ENCODE measurements around the gene FRRS1L.

DNA sequence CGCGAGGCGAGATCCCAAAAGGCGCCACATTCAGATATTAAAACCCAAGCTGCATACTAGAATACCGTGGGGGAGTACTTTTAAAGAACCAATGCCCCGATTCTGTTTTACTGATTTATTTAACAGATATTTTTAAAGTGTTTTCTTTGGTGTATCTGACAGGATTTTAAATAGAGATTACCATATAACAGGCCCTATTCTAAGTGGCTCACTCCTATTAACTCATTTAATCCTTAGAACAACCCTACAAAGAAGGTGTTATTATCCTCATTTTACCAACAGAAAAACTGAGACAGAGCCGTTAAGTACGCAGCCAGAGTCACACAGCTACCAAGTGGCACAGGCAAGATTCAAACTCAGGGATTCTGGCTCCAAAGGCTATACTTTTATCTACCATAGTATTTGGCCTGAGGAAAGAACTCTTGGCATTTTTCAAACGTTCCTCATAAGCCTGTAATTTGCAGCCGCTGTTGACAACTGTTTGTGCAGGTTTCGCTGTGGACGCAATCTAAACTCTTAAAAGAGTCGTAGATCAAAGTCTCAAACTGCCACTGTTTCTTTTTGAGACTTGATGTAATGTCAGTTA, 46.8 kb downstream of the FRRS1L start:
- TF ChIP-seq CTCF (IDR thresholded peaks at IDR 0.05) (no peak), ZNF121 (CRISPR knock-in tag; IDR thresholded peaks at IDR 0.05) (no peak), NR2C2 (CRISPR knock-in tag; IDR thresholded peaks at IDR 0.05) (no peak), HMGXB4 (CRISPR knock-in tag; IDR thresholded peaks at IDR 0.05) (no peak), NR3C1 (CRISPR knock-in tag; conservative IDR thresholded peaks at IDR 0.05; ENCODE audit: low read depth) (no peak), MYBL2 (CRISPR knock-in tag; IDR thresholded peaks at IDR 0.05) (no peak), IRF2 (CRISPR knock-in tag; IDR thresholded peaks at IDR 0.05; ENCODE audit: borderline replicate concordance, low read depth) (no peak), ZNF232 (CRISPR knock-in tag; IDR thresholded peaks at IDR 0.05) (no peak), GABPB1 (CRISPR knock-in tag; IDR thresholded peaks at IDR 0.05) (no peak), GTF2I (CRISPR knock-in tag; conservative IDR thresholded peaks at IDR 0.05) (no peak)
- TF ChIP-seq, protein P1, sequence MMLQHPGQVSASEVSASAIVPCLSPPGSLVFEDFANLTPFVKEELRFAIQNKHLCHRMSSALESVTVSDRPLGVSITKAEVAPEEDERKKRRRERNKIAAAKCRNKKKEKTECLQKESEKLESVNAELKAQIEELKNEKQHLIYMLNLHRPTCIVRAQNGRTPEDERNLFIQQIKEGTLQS (CRISPR knock-in tag; conservative IDR thresholded peaks at IDR 0.05): no peak
- TF ChIP-seq, protein P2, sequence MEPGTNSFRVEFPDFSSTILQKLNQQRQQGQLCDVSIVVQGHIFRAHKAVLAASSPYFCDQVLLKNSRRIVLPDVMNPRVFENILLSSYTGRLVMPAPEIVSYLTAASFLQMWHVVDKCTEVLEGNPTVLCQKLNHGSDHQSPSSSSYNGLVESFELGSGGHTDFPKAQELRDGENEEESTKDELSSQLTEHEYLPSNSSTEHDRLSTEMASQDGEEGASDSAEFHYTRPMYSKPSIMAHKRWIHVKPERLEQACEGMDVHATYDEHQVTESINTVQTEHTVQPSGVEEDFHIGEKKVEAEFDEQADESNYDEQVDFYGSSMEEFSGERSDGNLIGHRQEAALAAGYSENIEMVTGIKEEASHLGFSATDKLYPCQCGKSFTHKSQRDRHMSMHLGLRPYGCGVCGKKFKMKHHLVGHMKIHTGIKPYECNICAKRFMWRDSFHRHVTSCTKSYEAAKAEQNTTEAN (CRISPR knock-in tag; IDR thresholded peaks at IDR 0.05): no peak
